Measurements from ENCODE around the gene LRP1.

The LRP1 gene

DNA sequence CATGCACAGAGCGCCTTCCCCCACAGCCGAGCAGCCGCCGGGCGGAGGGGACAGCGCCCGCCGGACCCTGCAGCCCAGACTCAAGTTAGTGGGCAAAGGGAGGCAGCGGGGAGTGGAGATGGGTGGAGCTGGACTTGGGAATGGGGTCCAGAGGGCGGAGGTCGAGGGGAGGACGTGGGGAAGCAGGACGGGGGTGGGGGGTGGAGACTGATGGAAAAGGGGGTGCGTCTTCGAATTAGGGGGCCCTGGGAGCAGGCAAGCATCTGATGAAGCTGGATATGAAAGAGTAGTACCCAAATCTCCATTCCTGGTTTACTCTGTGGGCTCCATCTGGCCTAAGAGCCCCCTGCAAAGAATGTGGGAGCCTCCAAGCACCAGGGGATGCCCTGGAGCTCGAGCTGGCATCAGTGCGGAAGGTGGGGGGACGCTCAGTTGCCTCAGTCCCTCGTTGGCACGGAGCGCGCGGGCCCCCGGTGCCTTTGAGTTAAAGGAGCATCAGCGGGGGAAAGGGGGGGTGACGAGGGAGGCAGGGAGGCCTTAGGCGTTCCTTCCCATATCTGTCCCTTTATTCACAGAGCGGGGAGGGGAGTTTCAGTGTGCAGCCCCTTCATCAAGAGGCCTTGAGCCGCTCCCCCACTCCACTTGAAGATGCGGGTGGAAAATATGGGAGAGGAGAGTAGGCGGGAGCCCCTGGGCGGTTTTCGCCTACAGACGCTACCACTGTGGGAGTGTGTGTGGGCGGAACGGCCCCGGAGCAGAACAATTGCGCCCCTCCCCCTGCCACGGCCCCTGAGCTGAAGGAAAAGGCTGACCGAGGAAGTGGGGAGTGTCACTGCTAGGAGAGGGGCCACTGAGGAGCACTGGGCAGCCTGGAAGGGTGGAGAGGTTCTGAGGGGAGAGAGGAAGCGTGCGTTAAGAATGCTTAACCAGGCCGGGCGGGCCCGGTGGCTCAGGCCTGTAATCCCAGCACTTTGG is 38.7 kb upstream of the LRP1 start:
- Histone ChIP-seq H3K27ac (peak overlapping the region; percentile 91 to 99), H3K9me3 (no peaks in the 10 kb centered on the region), H3K36me3 (peaks cover 25 to 31% (median 31%) of the 10 kb centered on the region in 3 donors), H3K27me3 (no peaks in the 10 kb centered on the region), H3K4me1 (peaks cover 8 to 61% (median 54%) of the 10 kb centered on the region in 4 donors), H3K4me3 (peak overlapping the region; percentile 91 to 98)
- intact Hi-C loops (cut with DNase I; ENCODE audit: low total_unique reads): no loop called here
- peak; percentile 86 to 92 for DNase-seq
- TF ChIP-seq, protein P1, sequence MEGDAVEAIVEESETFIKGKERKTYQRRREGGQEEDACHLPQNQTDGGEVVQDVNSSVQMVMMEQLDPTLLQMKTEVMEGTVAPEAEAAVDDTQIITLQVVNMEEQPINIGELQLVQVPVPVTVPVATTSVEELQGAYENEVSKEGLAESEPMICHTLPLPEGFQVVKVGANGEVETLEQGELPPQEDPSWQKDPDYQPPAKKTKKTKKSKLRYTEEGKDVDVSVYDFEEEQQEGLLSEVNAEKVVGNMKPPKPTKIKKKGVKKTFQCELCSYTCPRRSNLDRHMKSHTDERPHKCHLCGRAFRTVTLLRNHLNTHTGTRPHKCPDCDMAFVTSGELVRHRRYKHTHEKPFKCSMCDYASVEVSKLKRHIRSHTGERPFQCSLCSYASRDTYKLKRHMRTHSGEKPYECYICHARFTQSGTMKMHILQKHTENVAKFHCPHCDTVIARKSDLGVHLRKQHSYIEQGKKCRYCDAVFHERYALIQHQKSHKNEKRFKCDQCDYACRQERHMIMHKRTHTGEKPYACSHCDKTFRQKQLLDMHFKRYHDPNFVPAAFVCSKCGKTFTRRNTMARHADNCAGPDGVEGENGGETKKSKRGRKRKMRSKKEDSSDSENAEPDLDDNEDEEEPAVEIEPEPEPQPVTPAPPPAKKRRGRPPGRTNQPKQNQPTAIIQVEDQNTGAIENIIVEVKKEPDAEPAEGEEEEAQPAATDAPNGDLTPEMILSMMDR (IDR thresholded peaks at IDR 0.05): no peak

DNA sequence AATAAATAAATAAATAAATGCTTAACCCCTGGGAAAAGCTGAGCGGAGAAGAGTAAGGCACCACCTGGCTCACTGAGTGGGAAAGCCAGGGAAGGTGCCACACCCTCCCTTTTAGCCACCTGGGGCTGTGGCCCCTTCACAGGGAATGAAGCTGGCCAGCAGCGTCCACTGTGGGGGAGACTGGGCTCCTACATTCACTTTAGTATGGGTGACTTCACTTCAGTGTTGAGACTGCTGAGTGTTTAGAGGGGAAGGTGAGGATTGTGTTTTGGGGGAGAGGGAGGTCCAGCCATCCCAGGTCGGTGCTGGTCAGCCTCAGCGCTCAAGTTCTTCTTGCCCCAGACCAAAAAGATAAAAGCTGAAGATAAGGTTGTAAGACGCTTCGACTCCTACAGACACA is 37.8 kb upstream of the LRP1 start:
- Histone ChIP-seq H3K27me3 (no peaks in the 10 kb centered on the region), H3K36me3 (peaks cover 33 to 41% (median 40%) of the 10 kb centered on the region in 3 donors), H3K27ac (peak overlapping the region; percentile 91 to 99), H3K4me3 (peak overlapping the region; percentile 91 to 98), H3K9me3 (no peaks in the 10 kb centered on the region), H3K4me1 (peaks cover 8 to 61% (median 58%) of the 10 kb centered on the region in 4 donors)
- TF ChIP-seq, protein P1 (IDR thresholded peaks at IDR 0.05): no peak
- intact Hi-C loops (cut with DNase I; ENCODE audit: low total_unique reads): no loop called here
- no peak for DNase-seq

DNA sequence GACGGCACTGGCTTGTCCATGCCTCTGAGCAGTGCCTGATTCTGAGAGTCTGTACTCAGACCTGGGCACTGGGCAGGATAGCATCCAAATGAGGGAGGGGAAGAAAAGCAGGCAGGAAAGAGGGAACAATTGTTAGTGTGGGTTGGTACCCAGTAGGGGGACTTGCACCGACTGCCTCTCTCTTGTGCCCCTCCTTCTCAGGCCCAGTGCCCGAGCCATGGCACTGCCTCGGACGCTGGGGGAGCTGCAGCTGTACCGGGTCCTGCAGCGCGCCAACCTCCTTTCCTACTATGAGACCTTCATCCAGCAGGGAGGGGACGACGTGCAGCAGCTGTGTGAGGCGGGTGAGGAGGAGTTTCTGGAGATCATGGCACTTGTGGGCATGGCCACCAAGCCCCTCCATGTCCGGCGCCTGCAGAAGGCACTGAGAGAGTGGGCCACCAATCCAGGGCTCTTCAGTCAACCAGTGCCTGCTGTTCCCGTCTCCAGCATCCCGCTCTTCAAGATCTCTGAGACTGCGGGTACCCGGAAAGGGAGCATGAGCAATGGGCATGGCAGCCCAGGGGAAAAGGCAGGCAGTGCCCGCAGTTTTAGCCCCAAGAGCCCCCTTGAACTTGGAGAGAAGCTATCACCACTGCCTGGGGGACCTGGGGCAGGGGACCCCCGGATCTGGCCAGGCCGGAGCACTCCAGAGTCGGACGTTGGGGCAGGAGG is 37.2 kb upstream of the LRP1 start:
- TF ChIP-seq, protein P1 (IDR thresholded peaks at IDR 0.05): peak in 1 of 2 experiments; percentile 30
- no peaks in the 10 kb centered on the region for H3K27me3 ChIP-seq
- intact Hi-C loops (cut with DNase I; ENCODE audit: low total_unique reads): no loop called here
- peak overlapping the region; percentile 91 to 98 for H3K4me3 ChIP-seq
- no peaks in the 10 kb centered on the region for H3K9me3 ChIP-seq
- peak; percentile 65 to 86 for DNase-seq
- H3K27ac ChIP-seq: peak overlapping the region; percentile 91 to 99
- H3K36me3 ChIP-seq: peaks cover 39 to 46% (median 46%) of the 10 kb centered on the region in 3 donors
- peaks cover 8 to 59% (median 52%) of the 10 kb centered on the region in 4 donors for H3K4me1 ChIP-seq

DNA sequence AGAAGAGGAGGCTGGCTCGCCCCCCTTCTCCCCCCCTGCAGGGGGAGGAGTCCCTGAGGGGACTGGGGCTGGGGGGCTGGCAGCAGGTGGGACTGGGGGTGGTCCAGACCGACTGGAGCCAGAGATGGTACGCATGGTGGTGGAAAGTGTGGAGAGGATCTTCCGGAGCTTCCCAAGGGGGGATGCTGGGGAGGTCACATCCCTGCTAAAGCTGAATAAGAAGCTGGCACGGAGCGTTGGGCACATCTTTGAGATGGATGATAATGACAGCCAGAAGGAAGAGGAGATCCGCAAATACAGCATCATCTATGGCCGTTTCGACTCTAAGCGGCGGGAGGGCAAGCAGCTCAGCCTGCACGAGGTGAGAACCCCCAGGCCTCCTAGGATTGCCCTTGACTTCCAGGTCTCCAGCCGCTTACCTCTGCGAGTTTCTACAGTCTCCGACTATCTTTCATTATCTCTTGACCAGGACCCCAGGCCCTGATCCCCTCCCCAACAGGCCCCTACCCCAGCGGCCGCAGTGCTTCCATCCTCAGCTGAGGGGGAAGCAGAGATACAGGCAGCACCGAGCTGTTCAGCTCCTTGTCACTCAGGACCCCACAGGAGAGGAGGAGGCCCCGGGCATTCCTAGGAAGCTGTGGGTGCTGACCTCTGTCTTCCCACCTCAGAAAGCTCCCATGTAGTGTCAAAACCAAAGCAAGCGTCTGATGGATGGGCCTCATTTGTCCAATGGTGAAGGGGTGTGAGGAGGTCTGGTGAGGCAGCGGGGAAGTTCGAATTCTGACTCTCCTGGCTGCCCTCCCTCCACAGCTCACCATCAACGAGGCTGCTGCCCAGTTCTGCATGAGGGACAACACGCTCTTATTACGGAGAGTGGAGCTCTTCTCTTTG is 36.4 kb upstream of the LRP1 start:
- peak overlapping the region; percentile 91 to 99 for H3K27ac ChIP-seq
- peaks cover 8 to 62% (median 48%) of the 10 kb centered on the region in 4 donors for H3K4me1 ChIP-seq

More for the DNA sequence above, 36.4 kb upstream of the LRP1 start:
- TF ChIP-seq, protein P1 (IDR thresholded peaks at IDR 0.05): no peak
- peak overlapping the region in 1 of 2 donors; percentile 98 for H3K4me3 ChIP-seq
- intact Hi-C loops (cut with DNase I; ENCODE audit: low total_unique reads): no loop called here
- no peaks in the 10 kb centered on the region for H3K27me3 ChIP-seq
- H3K9me3 ChIP-seq: no peaks in the 10 kb centered on the region
- no peak for DNase-seq
- H3K36me3 ChIP-seq: peaks cover 45 to 55% (median 54%) of the 10 kb centered on the region in 3 donors

Data from tibial artery (tissue), 4 donors.